ENCODE data around the gene SMYD5.
"Not testable (repeated sequence)": the region's sequence is repeated elsewhere in the genome, so short reads cannot be mapped to it uniquely, and the experiment has no call there.

Gene SMYD5

DNA sequence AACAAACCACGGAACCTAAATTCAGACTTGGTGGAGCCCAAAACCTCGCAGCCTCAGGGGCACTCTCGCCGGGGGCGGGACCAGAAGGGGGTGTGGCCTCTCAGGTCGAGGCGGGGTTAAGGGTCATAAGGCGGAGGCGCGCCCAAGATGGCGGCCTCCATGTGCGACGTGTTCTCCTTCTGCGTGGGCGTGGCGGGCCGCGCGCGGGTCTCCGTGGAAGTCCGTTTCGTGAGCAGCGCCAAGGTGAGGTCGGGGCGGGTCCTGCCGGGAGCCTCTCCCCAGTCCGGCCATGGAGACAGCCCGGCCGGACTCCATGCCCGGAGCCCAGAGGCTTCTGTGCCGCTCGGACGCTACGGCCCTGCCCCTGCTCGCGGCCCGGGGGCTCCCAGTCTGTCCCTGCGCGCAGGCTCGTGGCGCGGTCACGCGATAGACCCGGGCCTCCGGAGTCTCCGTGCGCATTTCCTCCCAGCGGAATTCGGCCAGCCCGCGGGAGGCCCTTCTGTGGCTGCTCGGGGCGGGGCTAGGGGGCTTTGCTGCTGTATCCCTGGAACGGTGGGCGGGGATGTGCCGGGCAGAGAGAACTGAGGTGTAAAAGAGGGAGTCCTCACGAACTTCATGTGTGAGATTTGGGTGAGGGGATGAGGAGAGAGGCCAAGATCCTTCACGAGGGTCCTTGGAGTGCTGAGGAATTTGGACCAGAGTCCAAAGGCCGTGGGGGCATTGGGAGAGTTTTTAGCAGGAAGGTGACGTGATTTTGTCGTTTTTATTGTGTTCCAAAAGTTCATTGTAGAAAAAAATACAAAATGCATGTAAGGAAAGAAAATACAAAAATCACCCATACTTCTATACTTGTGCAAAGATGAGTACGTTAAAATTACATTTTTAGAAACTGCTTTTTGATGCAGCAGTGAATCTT is at the start of gene SMYD5:
Gene SMYD5, plus strand, starts transcription at position 126 of the 916 bp plus-strand sequence. Its CDS starts 22 bp downstream, at position 148.
- in situ Hi-C loops (cut with HindIII; ENCODE audit: low pct_unique_long_range_greater_than_20kb, low sequenced_read_pairs) = no loop called here
- TF ChIP-seq JUND (IDR thresholded peaks at IDR 0.05; ENCODE audit: low read depth) = no peak
- DNase-seq (ENCODE audit: low read depth in 1 of 2, low spot score in 1 of 2) = peak; percentile 43 to 82

DNA sequence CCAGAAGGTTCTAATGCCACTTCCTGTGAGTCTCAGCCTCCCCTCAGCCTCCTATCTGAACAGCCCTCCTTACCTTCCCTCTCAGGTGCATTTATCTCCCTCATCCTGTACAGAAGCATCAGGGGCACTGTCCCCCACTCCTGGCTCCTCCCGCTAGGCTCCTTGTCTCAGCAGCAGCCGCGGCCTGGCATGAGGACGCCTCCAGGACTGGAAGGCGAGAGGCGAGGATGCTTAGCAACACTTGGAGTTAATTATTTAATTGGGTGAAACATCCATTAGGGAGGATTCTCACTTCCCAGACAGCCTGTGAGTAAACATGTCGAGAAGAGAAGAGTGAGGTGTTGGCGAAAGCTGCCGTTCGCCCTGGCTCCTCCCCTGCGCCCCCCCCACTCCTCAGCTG is 48.1 kb upstream of the SMYD5 start:
- in situ Hi-C loops (cut with HindIII; ENCODE audit: low pct_unique_long_range_greater_than_20kb, low sequenced_read_pairs); DNase-seq (ENCODE audit: low read depth in 1 of 2, low spot score in 1 of 2): not testable (repeated sequence)

DNA sequence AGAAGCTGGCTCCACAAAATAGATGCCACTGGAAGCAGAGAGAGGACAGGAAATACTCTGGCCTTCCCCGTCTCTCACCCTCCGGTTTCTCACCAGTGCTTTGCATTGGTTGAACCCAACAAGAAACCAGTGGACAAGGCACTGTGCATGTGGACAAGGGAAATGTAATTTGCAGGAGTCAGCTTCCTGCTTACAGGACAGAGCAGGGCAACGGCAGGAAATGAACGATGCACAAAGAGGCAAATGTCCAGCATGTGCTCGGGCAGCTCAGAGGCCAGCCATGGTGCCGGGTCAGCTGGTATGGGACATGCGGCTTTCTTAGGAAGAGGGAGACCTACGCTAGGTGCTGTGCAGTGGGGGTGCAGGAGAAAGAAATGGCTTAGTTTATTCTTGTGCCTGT is 47.2 kb upstream of the SMYD5 start:
- in situ Hi-C loops (cut with HindIII; ENCODE audit: low pct_unique_long_range_greater_than_20kb, low sequenced_read_pairs) = not testable (repeated sequence)

DNA sequence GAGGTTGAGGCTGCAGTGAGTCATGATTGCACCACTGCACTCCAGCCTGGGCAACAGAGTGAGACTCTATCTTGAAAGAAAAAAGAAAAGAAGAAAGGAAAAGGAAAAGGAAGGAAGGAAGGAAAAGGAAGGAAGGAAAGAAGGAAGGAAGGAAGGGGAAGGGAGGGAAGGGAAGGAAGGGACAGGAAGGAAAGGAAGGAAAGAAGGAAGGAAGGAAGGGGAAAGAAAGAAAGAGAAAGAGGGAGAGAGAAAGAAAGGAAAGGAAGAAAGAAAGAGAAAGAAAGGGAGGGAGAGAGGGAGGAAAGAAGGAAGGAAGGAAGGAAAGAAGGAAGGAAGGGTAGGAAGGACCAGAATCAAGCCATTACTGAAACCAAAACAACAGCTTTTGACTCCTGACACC is 45.7 kb upstream of the SMYD5 start:
- DNase-seq (ENCODE audit: low read depth in 1 of 2, low spot score in 1 of 2); in situ Hi-C loops (cut with HindIII; ENCODE audit: low pct_unique_long_range_greater_than_20kb, low sequenced_read_pairs): not testable (repeated sequence)

More for the DNA sequence above, 47.2 kb upstream of the SMYD5 start:
- not testable (repeated sequence) for DNase-seq (ENCODE audit: low read depth in 1 of 2, low spot score in 1 of 2)

DNA sequence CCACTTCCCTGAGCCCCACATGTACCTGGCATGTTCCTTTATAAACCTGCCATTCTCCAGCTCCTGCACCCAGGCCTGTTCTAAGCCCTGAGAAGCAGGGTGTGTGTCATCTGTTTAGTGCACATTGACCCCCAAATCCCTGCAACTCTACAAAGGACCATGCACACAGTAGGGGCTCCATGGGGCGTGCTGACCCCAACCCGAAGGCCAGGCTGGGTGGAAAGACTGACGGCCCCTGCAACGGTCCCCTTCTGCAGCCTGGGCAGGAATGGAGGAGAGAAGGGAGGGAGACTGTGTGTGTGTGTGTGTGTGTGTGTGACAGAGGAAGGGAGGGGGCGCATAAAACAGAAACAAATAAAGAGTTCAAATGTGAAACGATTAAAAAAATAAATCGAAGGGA is 43.7 kb upstream of the SMYD5 start:
- in situ Hi-C loops (cut with HindIII; ENCODE audit: low pct_unique_long_range_greater_than_20kb, low sequenced_read_pairs); DNase-seq (ENCODE audit: low read depth in 1 of 2, low spot score in 1 of 2): not testable (repeated sequence)

DNA sequence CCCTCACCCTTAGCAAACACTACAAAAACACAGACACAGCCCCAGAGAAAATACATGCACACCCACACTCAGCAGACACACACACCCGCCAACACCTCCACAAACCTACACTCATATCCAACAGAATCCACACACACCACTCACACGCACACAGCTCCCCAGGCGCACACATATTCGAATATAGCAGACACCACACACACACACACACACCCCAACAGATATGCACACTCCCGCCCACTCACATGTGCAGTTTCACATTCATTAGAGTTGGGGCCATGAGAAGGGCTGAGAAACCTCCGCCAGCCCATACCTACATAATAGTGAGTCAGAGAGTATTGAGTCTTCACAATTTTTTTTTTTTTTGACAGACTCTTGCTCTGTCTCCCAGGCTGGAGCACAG is 41.1 kb upstream of the SMYD5 start:
- TF ChIP-seq JUND (IDR thresholded peaks at IDR 0.05; ENCODE audit: low read depth) = no peak
- no peak for DNase-seq (ENCODE audit: low read depth in 1 of 2, low spot score in 1 of 2)
- in situ Hi-C loops (cut with HindIII; ENCODE audit: low pct_unique_long_range_greater_than_20kb, low sequenced_read_pairs) = no loop called here

DNA sequence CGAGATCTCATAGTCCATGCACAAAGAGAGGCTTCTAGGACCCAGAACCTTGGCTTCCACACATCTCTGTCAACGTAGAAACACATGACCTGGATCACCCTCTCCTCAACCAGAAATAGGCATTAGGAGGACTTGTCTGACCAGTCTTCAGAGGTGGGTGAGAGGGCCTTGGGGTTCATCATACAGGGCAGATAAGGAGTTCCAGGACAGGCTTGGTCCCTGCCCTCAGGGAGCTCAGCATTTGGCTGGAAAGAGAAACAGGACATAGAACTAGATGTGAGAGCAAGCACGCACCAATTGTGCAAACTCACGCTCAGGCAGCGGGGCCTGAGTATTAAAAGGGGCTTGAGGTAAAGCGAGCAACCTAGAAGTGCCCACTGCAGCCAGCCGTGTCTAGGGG is 40.3 kb upstream of the SMYD5 start:
- DNase-seq (ENCODE audit: low read depth in 1 of 2, low spot score in 1 of 2) = no peak
- in situ Hi-C loops (cut with HindIII; ENCODE audit: low pct_unique_long_range_greater_than_20kb, low sequenced_read_pairs) = no loop called here
- TF ChIP-seq JUND (IDR thresholded peaks at IDR 0.05; ENCODE audit: low read depth) = no peak

DNA sequence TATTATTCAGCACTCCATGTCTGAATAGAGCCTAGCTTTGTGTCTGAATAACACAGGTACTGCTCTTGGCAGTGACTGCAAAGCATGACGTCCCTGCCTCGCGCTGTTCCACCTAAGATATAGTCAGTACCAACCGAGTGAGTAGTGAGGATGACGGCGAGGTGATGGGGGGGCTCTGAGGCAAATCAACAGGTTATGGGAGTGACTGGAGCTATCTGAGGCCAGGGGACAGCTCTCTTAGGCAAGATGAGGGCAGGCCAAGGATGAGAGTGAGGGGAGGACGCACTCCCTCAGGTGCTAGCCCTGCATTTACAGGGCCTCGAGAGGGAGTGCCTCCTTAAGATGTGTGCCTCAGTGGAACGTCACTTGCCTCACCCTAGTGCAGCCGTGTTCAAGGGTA is 39.8 kb upstream of the SMYD5 start:
- no peak for DNase-seq (ENCODE audit: low read depth in 1 of 2, low spot score in 1 of 2)
- in situ Hi-C loops (cut with HindIII; ENCODE audit: low pct_unique_long_range_greater_than_20kb, low sequenced_read_pairs) = no loop called here
- no peak for TF ChIP-seq JUND (IDR thresholded peaks at IDR 0.05; ENCODE audit: low read depth)

DNA sequence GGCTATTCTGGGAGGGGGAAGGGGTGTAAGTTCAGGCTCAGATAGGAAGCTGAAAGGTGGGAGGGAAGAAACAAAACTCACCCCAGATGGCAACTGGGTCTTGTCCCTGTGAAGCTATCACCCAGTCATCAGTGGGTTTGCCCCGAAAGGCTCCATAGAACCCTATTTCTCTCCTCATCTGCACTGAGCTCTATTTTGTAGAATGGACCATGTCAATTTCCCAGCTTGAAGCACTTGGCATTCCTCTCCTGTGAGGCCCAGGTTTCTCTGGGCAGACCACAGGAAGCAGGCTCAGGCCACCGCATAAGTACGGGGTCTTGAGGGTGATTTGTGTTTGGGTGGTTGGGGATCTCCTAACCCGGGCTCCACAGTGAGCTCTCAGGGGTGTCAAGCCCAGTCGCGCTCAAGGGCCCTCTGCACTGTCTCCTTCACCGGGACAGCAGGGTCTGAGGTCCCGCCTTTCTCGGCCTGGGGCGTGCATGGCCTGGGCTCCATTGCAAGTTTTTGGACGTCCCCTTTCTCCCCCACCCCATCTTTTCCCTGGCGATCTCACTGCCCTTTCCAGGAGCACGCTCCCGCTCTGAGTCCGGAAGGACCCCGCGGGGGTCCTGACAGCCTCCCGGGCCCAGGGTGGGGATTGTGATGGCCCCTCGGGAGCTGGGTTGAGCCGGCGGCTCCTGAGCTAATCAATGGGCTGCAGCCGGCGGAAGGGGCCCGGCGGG is 38.9 kb upstream of the SMYD5 start:
- TF ChIP-seq JUND (IDR thresholded peaks at IDR 0.05; ENCODE audit: low read depth) = no peak
- in situ Hi-C loops (cut with HindIII; ENCODE audit: low pct_unique_long_range_greater_than_20kb, low sequenced_read_pairs) = no loop called here
- DNase-seq (ENCODE audit: low read depth in 1 of 2, low spot score in 1 of 2) = no peak

DNA sequence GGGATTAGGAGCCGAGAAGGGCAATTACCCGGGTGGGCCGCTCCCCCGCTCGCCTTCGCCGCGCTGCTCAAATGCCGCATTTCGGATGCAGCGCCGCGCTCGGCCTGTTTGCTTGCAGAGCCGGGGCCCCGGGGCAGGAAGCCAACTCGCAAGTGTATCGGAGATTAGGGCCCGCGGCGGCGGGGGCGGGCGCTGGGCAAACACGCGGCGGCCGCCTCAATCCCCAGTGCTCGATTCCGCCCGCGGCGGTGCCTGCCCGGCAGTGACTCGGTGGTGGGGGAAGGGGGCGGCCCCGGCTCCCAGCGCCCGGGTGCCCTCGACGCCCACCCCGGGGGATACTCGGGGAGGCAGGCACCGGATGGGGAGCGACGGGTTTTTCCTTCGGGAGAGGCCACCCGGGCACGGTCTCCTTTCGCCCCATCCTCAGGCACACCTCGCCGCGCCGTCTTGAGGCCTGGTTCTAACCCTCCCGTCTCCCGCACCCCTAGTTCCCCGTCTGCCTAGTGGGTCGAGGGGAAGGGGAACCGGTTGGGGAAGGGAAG is 38.3 kb upstream of the SMYD5 start:
- TF ChIP-seq JUND (IDR thresholded peaks at IDR 0.05; ENCODE audit: low read depth) = no peak
- no peak for DNase-seq (ENCODE audit: low read depth in 1 of 2, low spot score in 1 of 2)
- in situ Hi-C loops (cut with HindIII; ENCODE audit: low pct_unique_long_range_greater_than_20kb, low sequenced_read_pairs) = no loop called here

DNA sequence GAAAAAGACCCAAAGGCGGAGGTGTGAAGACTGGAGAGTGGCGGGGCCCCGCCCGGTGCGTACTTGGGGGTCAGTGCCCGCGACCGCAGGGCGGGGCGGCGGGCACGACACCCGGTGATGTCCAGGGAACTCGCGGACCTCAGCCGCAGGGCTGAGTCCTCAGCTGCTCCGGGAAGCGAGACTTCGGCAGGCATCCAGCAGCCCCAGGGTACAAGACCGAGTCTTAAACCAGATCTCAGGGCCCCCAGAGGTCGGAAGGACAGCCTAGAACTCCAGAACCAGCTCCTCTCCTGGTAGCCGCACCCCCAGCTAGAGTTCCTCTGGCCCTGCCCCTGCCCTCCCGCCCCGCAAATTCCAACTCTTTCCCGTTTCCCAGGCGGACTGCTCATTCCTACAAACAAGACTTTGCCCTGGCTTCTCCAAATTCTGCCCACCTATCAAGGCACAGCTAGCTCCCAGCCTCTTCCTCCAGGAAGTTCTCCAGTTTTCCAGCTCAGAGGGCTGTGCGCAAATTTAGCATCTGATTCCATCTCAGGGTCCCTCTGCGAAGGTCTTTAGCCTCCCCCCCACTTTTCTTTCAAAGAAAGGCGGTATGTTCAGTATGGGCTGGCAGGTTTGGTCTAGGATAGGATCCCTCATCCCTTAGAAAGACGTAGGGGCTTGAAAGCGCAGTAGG is 37.7 kb upstream of the SMYD5 start:
- no peak for DNase-seq (ENCODE audit: low read depth in 1 of 2, low spot score in 1 of 2)
- in situ Hi-C loops (cut with HindIII; ENCODE audit: low pct_unique_long_range_greater_than_20kb, low sequenced_read_pairs) = no loop called here
- TF ChIP-seq JUND (IDR thresholded peaks at IDR 0.05; ENCODE audit: low read depth) = no peak

DNA sequence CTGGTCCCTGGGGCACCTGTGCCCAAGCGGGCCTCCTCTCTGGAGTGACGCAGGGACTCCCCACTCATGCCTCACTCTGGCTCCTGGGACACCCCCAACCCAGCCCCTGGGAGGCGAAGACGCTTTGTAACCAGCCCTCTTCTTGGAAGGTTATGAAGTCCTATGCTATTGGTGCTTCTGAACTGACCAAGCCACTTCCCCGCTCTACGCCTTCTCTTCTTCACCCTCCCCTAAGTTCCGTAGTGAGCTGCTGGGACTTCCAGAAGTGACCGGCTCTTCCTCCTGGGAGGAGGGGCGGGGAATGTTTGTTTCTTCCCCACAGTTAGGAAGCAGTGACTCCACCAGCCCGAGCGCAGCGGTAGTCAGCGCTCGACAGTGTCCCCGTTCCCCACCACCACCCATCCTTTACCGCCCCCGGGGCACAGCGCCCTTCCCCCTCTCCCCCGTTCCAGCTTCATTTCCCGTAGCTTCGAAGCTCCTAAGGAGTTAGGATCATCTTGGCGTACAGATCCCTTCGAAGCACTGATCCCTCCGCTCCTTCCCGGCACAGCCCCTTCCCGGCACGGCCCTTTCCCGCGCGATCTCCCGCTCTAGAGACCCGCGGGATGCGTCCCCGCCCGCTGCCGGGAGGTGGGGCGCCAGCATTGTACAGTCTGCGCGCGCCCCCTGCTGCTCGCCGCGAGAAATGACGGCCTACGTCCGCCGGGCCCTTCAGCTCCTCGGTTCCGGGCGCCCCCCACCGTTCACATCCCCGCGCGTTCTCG is 37.0 kb upstream of the SMYD5 start:
- no peak for TF ChIP-seq JUND (IDR thresholded peaks at IDR 0.05; ENCODE audit: low read depth)
- peak; percentile 84 to 88 for DNase-seq (ENCODE audit: low read depth in 1 of 2, low spot score in 1 of 2)
- in situ Hi-C loops (cut with HindIII; ENCODE audit: low pct_unique_long_range_greater_than_20kb, low sequenced_read_pairs) = no loop called here

Data from T47D (cell line).